GM12801 (cell line): ENCODE measurements around the gene ICA1.

Source experiments
- CTCF ChIP-seq: IDR thresholded peaks from one replicate; pipeline ENCODE4 v1.5.1; 2011; ENCODE audit warnings: control low read depth; ENCODE audit not compliant: insufficient read length; ENCODE audit errors: extremely low read depth

The ICA1 gene

GRCh38 chr7:8210845-8211724 is 50.9 kb downstream of the ICA1 start:
- no peak for TF ChIP-seq CTCF

GRCh38 chr7:8209353-8209752 is 52.6 kb downstream of the ICA1 start:
- no peak for TF ChIP-seq CTCF

GRCh38 chr7:8208816-8209215 is 53.2 kb downstream of the ICA1 start:
- TF ChIP-seq CTCF, result no peak

GRCh38 chr7:8206956-8207355 is 55.0 kb downstream of the ICA1 start:
- TF ChIP-seq CTCF, result no peak

- no peak for TF ChIP-seq CTCF
Observed at GRCh38 chr7:8205537-8205936, 56.4 kb downstream of the ICA1 start.

GRCh38 chr7:8205031-8205387 is 57.0 kb downstream of the ICA1 start:
- TF ChIP-seq CTCF, result no peak

GRCh38 chr7:8204339-8205030 is 57.5 kb downstream of the ICA1 start:
- TF ChIP-seq CTCF, result no peak
